Activated CD8-positive, alpha-beta T cell treated with anti-CD3 and anti-CD28 coated beads for 36 hours (primary cell): ENCODE measurements around the gene SGF29. TPM values are rescaled to one million over a fixed set of nuclear protein-coding genes. Genes with fewer than 3 reads are reported as not detected.

Source experiments
- ATAC-seq: fragments of 200-7000 bp; cut with Tn5 transposase; one replicate; pipeline ENCODE4 v1.10.0; 2021; ENCODE audit warnings: mild to moderate bottlenecking, moderate library complexity
- CTCF ChIA-PET: fragments of 350-600 bp; sonication (Branson Sonifier 250); formaldehyde crosslinking; loops from one replicate; lab custom pipeline; 2021; ENCODE audit warnings: antibody characterized with exemption; lab: Charles Lee
- POLR2A ChIA-PET: fragments of 350-600 bp; sonication (Branson Sonifier 250); formaldehyde crosslinking; loops from one replicate; lab custom pipeline; 2021; ENCODE audit warnings: antibody characterized with exemption; lab: Charles Lee
- DNase-seq: peaks from one replicate; pipeline ENCODE4 v3.0.0-alpha.2; 2020
- H3K27ac Mint-ChIP-seq: one replicate; pipeline ENCODE4 v1.8.0; 2021; ENCODE audit warnings: mild to moderate bottlenecking, mixed read lengths
- H3K27me3 Mint-ChIP-seq: one replicate; pipeline ENCODE4 v1.8.0; 2021; ENCODE audit warnings: mixed read lengths
- H3K36me3 Mint-ChIP-seq: one replicate; pipeline ENCODE4 v1.8.0; 2021; ENCODE audit warnings: low read depth, mixed read lengths
- H3K4me1 Mint-ChIP-seq: one replicate; pipeline ENCODE4 v1.8.0; 2021; ENCODE audit warnings: low read depth, mixed read lengths
- H3K4me3 Mint-ChIP-seq: one replicate; pipeline ENCODE4 v1.8.0; 2021; ENCODE audit warnings: mild to moderate bottlenecking, moderate library complexity, mixed read lengths
- H3K9me3 Mint-ChIP-seq: one replicate; pipeline ENCODE4 v1.8.0; 2021; ENCODE audit warnings: mixed read lengths
- CTCF ChIP-seq: fragments of 200-600 bp; IDR thresholded peaks from one replicate; pipeline ENCODE4 v1.8.0; 2022; ENCODE audit warnings: antibody characterized with exemption, mild to moderate bottlenecking
- intact Hi-C: fragments of 100-400 bp; cut with micrococcal nuclease; formaldehyde crosslinking; loops from one replicate; pipeline ENCODE4 v1.10.0; 2022
- total RNA-seq, 2 experiments: library from RNA; stranded (reverse); gene quantifications; one replicate each; pipeline ENCODE4 v1.2.3, GENCODE V29; 2021

The SGF29 gene
- total RNA-seq, 2 experiments from 2014 or later, result 25.0 TPM

DNA sequence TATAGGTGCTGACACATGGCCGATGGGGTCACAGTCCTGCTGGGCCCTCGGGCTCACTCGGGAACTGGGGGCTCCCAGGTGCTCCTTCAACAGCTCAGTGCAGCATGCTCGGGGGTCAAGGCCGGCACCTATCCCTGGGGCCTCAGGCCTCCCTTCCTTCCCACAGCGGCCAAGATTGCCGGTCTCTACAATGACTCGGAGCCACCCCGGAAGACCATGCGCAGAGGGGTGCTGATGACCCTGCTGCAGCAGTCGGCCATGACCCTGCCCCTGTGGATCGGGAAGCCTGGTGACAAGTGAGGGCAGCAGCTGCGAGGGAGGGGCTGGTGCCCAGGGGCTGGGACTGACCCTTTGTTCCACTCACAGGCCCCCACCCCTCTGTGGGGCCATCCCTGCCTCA is 36.2 kb downstream of the SGF29 start:
- Mint-ChIP-seq H3K4me3 (no peak overlapping the region), H3K9me3 (no peaks in the 10 kb centered on the region), H3K27ac (no peak overlapping the region), H3K27me3 (no peaks in the 10 kb centered on the region), H3K4me1 (no peaks in the 10 kb centered on the region), H3K36me3 (peaks cover 12% of the 10 kb centered on the region)
- ChIA-PET CTCF (no interaction called here), POLR2A (no interaction called here)
- ATAC-seq (no peak), DNase-seq (no peak)
- intact Hi-C loops, result no loop called here
- no peak for TF ChIP-seq CTCF

GRCh38 chr16:28590384-28591340 is 36.9 kb downstream of the SGF29 start:
- no peak overlapping the region for H3K4me3 Mint-ChIP-seq
- ATAC-seq (no peak), DNase-seq (no peak)
- no peak overlapping the region for H3K27ac Mint-ChIP-seq
- POLR2A ChIA-PET, result interaction anchor here (1.1 kb wide), 1 partner anchor 9 kb away, joined by 3 read pairs; no protein-coding TSS in a partner anchor
- no peaks in the 10 kb centered on the region for H3K27me3 Mint-ChIP-seq
- no peaks in the 10 kb centered on the region for H3K9me3 Mint-ChIP-seq
- TF ChIP-seq CTCF, result no peak
- CTCF ChIA-PET, result no interaction called here
- H3K4me1 Mint-ChIP-seq, result no peaks in the 10 kb centered on the region
- intact Hi-C loops, result no loop called here
- H3K36me3 Mint-ChIP-seq, result peaks cover 7% of the 10 kb centered on the region

DNA sequence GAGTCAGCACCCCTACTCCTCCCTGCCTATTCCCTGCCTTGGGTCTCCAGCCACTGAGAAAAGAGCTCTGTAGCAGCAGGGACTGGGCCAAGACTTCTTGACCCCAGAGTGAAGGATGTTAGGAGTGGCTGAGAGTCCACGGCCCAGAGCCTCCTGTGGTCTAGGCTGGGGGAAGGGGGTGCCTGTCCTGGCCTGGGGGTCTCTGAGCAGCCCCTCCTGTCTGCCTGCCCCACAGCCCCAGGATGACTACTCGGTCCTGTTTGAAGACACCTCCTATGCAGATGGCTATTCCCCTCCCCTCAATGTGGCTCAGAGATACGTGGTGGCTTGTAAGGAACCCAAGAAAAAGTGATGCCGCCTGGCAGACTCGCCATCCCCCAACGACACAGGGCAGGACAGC is 37.6 kb downstream of the SGF29 start:
- no peak for DNase-seq
- CTCF ChIA-PET, result no interaction called here

GRCh38 chr16:28592511-28592910 is 38.8 kb downstream of the SGF29 start:
- CTCF ChIA-PET, result no interaction called here

More for the DNA sequence above, 37.6 kb downstream of the SGF29 start:
- Mint-ChIP-seq H3K4me1 (no peaks in the 10 kb centered on the region), H3K4me3 (no peak overlapping the region), H3K9me3 (no peaks in the 10 kb centered on the region), H3K27me3 (no peaks in the 10 kb centered on the region), H3K27ac (no peak overlapping the region), H3K36me3 (peaks cover 7% of the 10 kb centered on the region)
- no peak for TF ChIP-seq CTCF
- intact Hi-C loops, result no loop called here
- no peak for ATAC-seq
- POLR2A ChIA-PET, result interaction anchor here (1.1 kb wide), 1 partner anchor 9 kb away, joined by 3 read pairs; no protein-coding TSS in a partner anchor

More at GRCh38 chr16:28592511-28592910, 38.8 kb downstream of the SGF29 start:
- DNase-seq (no peak), ATAC-seq (no peak)
- POLR2A ChIA-PET, result interaction anchor here (1.1 kb wide), 1 partner anchor 26 kb away, joined by 3 read pairs; no protein-coding TSS in a partner anchor
- Mint-ChIP-seq H3K27ac (no peak overlapping the region), H3K36me3 (peaks cover 5% of the 10 kb centered on the region), H3K9me3 (no peaks in the 10 kb centered on the region), H3K4me3 (no peak overlapping the region), H3K4me1 (peaks cover 3% of the 10 kb centered on the region), H3K27me3 (no peaks in the 10 kb centered on the region)
- no peak for TF ChIP-seq CTCF
- intact Hi-C loops, result no loop called here
